GM19023 (cell line): Measurements from ENCODE around the gene CES4A.
A peak's percentile ranks its signal among the peaks of the same experiment; 100 is the strongest.
"Not testable (repeated sequence)": the region's sequence is repeated elsewhere in the genome, so short reads cannot be mapped to it uniquely, and the experiment has no call there.

Experiments
- ATAC-seq: cut with Tn5 transposase; IDR thresholded peaks from one replicate; pipeline ENCODE4 v1.9.1; 2021; ENCODE audit warnings: mild to moderate bottlenecking, moderate library complexity; ENCODE audit not compliant: unreplicated experiment

Gene CES4A

GRCh38 chr16:67041520-67041919, 53.1 kb downstream of the CES4A start:
- ATAC-seq = not testable (repeated sequence)

DNA sequence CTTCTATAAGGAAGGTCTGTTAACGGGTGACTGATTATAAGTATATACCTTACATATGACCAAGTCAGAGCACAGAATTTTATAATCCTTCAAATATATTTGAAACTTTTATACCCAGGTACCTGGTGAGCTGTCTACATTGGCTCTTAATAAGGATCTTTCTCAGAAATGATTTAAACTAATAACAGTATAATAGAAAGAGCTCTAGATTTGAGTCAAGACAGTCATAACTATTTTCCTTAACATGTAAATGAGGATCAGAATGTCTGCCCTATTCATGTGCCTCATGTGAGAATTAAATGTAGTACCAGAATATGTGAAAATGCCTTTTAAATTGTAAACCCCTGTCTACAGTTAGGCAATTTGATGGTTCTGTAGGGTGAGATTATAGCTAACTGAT, 55.0 kb downstream of the CES4A start:
- ATAC-seq = no peak

DNA sequence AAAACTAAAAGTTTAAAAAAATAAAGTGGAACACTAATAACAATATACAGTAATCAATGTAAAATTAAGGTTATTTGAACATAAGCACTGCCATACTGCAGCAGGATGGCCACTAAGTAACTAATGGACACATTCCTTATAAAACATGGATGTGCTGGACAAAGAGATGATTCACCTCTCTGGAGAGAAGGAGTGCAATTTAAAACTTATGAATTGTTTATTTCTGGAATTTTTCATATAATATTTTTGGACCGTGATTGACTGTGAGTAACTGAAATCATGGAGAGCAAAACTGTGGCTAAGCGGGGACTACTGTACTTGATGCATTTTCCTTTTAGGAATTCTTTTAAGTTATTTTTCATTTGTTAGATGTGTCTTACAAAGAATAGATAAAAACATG, 62.4 kb downstream of the CES4A start:
- ATAC-seq = no peak

DNA sequence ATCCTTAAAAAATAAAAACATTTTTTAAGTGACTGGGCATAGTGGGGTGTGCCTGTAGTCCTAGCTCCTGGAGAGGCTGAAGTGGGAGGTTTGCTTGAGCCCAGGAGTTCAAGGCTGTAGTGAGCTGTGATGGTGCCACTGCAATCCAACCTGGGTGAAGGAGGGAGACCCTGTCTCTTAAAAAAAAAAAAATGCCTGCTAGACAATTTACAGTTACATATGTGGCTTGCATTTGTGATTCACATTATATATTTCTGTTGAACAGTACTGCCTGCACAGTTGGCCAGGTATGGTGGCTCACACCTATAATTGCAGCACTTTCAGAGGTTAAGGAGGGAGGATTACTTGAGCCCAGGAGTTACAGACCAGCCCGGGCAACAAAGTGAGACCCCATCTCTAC, 64.0 kb downstream of the CES4A start:
- ATAC-seq = no peak

GRCh38 chr16:67053767-67054334, 65.5 kb downstream of the CES4A start:
- ATAC-seq = no peak

DNA sequence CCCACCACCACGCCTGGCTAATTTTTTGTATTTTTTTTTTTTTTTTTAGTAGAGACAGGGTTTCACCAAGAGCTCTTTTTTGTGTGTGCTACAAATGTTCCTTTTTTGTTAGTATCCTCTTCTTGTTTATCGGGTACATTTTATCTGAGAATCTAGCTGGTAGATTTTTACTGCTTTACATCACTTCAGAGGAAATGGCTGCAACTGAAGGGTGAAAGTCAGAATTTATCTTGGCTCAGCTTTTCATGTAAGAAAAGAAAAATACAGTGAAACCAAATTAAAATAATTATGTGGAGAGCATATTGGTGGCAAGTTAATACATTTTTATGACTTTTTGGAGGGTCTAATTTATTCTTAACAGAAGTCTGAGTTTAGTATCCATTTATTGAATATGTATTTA, 66.5 kb downstream of the CES4A start:
- ATAC-seq = no peak

GRCh38 chr16:67055712-67056487, 67.5 kb downstream of the CES4A start:
- ATAC-seq = peak; percentile 52
